EL (cell line): ENCODE measurements around the gene SGSM2.

Source experiments
- DNase-seq: peaks from one replicate; pipeline ENCODE4 v3.0.0-alpha.2; 2016

Gene SGSM2

GRCh38 chr17:2399572-2400473 is 62.5 kb downstream of the SGSM2 start:
- peak; percentile 97 for DNase-seq

DNA sequence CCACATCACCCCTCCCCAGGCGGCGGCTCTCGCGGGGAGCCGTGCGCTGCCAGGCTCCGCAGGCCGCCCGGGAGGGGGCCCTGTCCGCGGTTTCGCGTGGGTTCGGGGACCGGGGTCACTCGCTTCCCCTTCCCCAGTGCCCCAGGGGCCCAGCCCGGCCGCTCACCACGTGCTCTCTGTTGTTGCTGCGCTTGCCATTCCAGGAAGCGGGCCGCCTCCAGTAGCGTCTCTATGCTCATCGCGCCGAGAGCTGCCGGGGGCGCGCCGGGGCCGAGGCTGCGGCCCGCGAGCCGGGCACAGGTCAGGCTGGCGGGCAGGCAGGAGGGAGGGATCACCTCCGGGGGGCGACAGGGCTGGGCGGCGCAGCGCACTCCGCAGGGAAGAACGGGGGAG is 63.2 kb downstream of the SGSM2 start:
- peak; percentile 60 for DNase-seq

GRCh38 chr17:2400877-2401425 is 63.6 kb downstream of the SGSM2 start, which contains the start of gene MNT:
Gene MNT (minus strand): TSS chr17:2401060. CDS start chr17:2400712, 348 bp downstream.
- peak; percentile 95 for DNase-seq

DNA sequence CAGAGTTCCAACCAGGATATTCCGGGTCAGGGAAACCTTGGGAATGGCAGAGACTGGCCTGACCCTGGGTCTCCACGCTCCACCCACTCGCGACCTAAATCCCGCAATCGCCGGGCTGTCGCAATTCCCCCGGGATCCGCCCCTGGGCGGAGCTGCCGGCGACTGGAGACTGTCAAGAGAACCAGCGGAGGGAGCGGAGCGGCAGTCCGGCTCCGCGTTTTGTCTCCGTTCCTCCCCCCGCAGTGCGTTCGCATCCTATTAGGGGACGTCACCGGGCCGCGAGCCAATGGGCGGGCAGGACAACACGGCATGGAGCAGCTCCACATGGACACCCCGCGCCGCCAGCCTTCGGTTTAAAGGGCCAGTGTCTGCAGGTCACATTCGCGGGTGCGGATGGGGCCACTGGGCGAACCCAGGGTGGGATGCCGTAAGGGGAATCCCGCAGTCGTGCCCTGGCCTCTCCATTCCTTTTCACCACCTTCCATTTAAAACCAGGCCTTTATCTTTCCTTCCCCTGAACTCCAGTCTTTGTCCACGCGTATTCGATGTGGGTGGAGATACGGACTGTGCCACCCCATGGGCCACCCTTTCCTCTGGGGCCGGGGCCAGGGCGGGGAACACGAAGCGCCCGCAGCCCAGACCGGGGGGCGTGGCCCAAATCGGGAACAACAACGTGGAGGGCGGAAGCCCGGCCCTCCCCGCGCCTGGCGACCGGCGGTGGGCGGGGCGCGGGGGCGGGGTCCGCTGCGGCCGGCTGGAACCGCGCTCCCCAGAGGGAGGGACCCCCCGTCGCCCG is 64.3 kb downstream of the SGSM2 start:
- DNase-seq, result peak; percentile 100

GRCh38 chr17:2402544-2402943 is 65.2 kb downstream of the SGSM2 start:
- no peak for DNase-seq

DNA sequence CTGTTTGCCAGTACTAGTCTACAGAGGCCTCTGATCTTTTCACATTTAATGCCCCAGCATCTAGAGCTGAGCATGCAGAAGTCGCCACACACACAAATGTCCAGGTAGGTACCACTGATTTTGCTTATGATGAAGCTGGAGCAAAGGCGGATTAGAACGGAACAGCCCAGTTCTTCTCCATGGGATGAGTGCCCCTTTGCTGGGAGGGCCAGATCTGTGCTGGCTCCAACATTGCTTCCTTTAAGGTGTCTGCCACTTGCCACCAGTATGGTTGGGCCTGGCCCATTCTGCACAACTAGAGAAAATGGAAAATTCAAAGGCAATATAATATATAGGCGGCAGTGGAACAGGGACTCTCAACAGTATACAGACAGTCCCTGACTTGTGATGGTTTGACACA is 65.7 kb downstream of the SGSM2 start:
- no peak for DNase-seq

DNA sequence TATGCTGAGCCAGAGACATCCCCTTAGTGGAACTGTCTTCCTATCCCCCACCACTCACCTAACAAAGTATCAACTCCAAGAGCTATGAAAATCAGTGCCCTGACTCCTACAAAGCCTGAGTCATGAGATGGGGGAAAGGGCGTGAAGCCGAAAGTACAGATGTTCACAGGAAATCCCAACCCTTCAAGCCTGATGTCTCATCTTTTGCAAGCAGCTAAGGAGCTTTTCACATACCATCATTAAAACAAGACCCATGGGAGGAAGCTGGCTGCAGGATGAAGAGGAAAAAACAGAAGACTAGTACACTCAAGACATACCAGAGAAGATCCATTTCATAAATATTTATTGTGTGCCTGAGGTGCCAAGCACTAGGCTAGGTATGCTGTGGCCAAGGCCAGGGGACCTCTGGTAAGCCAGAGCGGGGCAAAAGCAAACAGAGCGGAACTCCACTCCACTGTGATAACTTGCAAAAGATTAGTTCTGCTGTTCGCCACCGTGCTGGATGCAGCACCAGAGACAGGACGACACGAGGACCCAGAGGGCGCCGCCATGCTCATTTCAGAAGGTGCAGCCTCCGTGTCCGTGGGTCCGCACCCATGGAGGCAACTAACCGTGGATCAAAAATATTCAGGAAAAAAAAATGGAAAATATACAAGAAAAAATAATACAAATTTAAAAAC is 68.1 kb downstream of the SGSM2 start:
- peak; percentile 91 for DNase-seq

DNA sequence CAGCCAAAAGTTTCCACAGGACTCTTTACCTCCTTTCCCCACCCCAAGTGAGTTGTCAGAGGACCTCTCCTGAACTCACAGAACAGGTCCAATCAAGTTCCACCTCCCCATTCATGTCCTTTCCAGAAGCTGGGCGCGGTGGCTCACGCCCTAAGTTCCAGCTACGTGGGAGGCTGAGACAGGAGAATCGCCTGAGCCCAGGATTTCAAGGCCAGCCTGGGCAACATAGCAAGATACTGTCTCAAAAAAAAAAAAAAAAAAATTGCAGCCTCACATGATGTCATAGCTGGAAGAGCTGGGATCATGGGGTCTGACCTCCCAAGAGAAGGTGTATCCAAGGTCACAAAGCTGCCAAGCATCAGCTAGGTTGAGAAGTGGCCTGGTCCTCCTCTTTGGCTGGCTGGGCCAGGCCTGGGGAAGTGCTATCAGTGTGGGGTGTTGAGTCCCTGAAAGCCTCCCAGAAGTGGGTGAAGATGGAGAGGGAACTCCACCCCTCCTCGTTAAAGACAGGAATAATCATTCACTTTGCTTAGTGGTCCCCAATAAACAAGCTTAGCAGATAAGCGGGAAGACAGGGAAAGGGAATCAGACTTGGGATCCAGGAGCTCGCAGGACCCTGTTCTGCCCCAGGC is 69.1 kb downstream of the SGSM2 start:
- no peak for DNase-seq

- peak; percentile 98 for DNase-seq
Observed at GRCh38 chr17:2406903-2407790, 69.8 kb downstream of the SGSM2 start.

- no peak for DNase-seq
Observed at GRCh38 chr17:2410951-2411350, 73.7 kb downstream of the SGSM2 start.

DNA sequence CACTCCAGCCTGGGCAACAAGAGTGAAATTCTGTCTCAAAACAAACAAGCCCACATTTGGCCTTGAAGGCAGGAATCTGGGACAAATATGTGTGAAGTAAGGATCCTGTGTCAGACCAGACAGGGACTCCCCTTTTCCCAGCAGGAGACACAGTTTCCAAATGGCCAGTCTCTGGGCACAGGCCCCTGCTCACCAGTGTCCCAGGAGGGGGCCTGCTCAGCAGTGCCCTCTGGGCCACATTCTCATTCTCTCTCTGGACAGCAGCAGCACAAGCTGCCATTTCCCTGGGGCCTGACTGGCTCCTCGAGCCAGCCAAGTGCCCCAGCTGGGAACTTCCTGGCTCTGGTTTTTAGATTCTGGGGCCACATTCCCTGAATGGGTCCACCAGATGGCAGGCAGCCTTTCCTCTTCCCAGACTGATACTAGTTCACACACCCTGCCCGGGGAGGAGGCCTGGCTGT is 75.3 kb downstream of the SGSM2 start:
- peak; percentile 58 for DNase-seq

- DNase-seq, result no peak
Observed at GRCh38 chr17:2414446-2415064, 77.3 kb downstream of the SGSM2 start.

DNA sequence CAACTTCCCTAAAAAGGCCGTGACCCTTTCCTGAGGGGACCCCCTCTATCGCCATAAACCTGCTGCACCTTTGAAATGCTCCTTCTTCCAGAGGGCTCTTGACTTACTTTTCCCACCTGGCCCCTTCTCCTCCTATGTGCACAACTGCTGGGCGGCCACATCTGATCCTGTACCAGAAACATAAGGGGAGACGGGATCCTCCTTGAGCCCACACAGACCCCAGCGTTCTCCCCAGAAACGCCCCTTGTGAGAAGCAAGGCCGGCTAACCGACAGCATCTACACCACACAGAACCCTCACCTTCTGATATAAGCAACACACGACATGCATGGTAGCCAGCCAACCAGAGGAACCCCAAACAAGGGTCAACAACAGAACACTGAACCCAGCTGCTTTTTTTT is 77.8 kb downstream of the SGSM2 start:
- DNase-seq, result no peak

GRCh38 chr17:2416010-2416734 is 78.9 kb downstream of the SGSM2 start:
- DNase-seq, result peak; percentile 85

GRCh38 chr17:2418572-2418971 is 81.3 kb downstream of the SGSM2 start:
- DNase-seq, result no peak

GRCh38 chr17:2419486-2419885 is 82.2 kb downstream of the SGSM2 start:
- DNase-seq, result no peak

GRCh38 chr17:2420176-2420575 is 82.9 kb downstream of the SGSM2 start:
- DNase-seq, result no peak

DNA sequence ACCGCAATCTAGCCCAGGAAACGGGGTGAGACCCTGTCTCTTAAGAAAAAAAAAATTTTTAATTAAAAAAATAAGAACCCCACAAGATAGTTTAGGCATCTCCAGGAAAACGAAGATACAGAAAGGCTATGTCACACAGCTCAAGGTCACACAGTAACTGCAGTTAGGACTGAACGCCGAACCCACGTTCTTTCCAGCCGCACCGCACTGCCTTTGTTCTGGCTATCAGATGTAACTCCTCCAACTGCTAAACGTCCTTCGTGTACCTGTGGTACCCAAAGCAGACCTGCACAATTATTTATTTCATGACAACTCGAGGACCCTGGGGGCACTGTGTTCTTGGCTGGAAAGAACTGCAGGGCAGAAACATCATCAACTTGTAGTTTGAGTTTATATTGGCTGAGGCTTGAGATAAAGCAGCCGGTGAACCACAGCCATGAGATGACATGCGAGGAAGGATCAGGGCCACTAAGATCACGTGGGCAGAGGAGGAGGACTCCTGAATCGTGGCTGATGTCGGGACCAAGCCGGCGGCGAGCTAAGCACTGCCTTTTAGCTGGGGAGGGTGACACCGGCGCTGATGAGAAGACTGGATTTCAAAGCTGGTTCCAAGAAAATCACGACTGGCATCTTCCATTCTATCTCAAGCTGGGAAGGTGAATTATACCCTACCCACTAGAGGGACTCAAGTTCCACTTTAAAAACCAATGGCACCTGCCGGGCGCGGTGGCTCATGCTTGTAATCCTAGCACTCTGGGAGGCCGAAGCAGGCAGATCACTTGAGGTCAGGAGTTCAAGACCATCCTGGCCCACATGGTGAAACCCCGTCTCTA is 84.2 kb downstream of the SGSM2 start:
- no peak for DNase-seq

DNA sequence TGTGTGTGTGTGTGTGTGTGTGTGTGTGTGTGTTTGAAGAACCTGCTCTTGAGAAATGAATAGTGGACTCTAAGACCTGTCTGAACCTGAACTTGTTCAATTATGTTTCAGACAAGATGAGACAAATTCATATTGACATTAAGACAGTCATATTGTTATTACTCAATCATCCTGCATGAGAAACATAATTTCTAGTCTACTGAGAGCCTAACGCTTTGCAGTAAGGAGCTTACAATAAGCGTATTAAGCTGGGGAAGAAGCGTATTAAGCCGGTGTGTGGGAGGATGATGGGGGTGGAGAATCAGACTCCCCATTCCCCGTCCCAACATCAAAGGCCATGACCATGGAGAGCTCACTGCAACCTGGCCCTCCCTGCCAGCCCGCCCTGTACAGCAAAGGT is 86.0 kb downstream of the SGSM2 start:
- DNase-seq, result no peak
